NCI-H446 treated with DMSO at 0.1 percent for 48 hours (cell line): ENCODE measurements around the gene ADCYAP1R1.

Source experiments
- DNase-seq: peaks from one replicate; lab custom pipeline; 2025; lab: John Stamatoyannopoulos, UW

Gene ADCYAP1R1

DNA sequence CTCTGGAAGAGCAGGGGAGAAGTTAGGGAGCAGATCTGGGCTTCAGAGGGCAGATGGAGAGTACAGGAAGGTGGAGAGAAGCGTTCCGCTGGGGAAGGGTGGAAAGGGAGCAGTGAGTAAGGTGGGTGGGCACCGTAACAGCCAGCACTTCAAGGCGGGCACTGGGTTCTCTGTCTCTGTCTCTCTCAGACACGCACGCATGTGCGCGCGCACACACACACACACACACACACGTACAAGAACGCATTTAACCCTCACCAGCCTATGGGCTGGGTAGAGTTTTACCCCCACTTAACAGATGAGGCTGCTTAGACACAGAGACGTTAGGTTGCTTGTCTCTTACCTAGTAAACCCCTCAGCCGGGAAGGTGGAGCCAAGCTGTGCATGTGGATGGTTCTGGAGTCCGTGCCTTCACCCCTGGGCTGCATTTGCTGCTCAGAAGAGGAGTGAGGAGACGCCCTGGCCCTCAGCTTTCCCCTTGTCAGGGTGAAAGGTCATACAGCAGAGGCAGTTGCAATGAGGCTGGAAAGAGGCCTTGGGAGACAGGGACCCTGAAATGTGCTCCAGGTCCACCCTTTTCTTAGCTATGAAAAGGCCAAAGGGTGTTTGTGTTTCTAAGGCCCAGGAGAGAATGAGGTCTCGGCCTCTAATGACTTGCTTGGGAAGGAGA, 16.0 kb downstream of the ADCYAP1R1 start:
- DNase-seq = no peak

DNA sequence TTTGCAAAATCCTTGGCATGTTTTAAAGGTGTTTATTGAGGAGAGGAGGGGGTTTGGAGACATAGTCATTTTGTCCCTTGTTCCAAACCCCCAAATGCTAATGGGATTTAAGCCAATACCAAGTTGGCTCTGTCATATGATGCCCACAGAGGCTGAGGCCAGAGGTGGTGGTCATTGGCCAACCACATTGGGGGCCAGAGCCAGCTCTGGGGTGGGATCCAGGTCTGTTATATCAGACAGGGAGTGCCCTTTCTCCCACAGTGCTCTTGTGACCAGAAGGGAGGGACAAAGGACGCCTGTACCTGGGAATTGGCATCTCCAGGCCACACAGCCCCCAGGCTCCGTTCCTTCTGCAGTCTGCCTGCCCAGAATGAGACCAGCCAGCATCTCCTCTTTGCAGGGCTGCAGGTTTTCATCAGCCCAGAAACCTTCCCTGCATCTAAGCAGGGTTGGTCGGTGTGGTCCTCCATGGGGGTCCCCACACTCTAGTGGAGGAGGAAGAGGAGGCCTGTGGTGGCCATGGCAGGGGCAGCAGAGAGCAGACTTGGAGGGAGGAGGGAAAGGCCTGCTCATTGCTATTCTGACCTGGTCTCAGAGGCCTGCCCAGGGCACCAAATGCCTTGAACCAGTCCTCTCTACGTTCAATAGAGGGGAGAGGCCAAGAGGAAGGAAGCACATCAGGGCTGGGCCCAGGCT, 17.9 kb downstream of the ADCYAP1R1 start:
- DNase-seq = no peak

DNA sequence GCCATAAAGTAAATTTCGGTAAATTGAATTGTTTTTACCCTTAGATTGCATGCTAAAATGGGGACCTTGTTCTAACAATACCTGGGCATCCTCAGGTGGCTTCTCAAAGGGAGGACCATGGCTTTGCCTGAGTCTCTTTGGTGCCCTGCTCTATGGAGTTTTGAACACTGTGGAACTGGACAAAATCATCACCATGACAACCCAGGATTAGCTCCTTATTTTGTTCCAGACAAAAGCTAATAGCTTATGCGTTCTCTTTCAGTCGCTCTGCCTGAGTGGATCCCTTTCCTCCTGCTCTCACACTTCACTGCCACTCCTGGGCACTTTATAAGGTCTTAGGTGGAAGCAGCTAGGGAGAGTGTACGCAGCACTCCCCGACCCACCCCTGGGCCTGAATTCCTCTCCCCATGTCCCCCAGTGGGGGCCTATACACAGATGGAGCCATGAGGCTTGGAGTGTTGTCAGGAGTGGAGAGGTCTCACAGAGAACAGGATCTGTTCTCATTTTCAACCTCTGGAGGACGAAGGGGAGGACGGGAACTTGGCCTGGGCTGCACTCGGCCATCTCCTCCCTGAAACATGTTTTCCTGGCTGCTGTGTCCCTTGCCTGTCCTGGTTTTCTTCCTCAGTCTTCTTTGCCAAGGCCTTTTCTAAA, 19.0 kb downstream of the ADCYAP1R1 start:
- no peak for DNase-seq

DNA sequence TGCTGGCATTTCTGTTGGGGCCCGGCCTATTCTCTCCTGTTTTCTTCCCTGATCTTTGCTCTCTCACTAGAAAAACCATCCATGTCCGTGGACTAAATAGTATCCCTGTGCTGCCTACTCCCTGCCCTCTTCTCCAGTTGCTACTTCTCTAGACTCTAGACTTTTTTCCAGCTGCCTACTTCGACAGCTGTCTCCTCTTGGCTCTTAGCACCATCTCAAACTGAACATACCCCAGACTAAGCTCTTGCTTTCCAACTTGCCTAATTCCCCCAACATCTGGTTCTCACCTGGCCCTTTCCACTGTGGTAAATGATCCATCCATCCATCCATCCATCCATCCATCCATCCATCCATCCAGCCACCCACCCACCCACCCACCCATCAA, 19.5 kb downstream of the ADCYAP1R1 start:
- no peak for DNase-seq

DNA sequence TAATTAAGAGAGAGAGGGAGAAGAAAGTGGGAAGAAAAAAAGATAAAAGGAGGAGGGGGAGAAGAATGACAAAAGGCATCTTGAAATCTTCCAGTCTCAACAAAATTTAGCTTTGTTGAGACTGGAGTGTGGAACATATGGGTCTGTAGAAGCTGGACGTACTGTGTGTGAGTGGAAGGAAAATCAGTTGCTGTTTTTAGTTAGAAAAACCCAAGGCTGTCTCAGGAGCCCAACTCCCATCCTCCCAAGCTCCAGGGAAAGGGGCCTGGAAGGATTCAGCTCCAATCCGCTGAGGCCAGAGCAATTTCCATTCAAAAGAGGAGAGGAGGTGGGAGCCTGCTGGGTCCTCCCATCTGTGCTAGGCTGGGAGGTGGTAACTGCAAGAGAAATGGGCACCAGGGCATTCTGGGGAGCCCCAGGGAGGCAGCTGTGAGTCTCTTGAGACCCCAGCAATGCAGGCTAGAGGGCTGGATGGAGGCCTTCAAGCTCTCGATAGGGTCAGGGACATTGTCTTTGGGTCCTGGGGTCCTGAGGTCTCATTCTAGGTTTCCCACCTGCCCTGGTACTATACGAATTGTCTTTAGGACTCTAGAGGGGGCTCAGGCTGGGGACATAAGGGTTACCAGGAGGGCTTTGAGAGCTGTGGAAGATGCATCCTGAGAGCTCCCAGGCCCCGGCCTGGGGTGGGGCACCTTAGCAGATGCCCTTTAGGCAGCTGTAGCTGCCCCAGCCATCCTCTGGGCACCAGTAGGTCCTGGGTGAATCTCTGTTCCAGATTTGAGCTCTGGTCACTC, 21.4 kb downstream of the ADCYAP1R1 start:
- DNase-seq = no peak

DNA sequence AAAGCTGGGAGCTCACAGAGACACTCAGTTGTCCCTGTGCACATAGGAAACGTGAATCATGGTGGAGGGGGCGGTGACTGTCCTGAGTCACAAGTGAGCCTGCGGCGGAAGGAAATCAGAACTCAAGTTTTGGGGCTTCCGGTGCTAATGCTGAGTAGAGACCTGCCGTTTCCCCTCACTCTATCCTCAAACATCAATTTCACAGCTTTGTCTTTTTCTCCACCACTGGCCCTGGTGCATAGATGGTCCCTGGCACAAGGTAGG, 21.9 kb downstream of the ADCYAP1R1 start:
- DNase-seq = no peak

DNA sequence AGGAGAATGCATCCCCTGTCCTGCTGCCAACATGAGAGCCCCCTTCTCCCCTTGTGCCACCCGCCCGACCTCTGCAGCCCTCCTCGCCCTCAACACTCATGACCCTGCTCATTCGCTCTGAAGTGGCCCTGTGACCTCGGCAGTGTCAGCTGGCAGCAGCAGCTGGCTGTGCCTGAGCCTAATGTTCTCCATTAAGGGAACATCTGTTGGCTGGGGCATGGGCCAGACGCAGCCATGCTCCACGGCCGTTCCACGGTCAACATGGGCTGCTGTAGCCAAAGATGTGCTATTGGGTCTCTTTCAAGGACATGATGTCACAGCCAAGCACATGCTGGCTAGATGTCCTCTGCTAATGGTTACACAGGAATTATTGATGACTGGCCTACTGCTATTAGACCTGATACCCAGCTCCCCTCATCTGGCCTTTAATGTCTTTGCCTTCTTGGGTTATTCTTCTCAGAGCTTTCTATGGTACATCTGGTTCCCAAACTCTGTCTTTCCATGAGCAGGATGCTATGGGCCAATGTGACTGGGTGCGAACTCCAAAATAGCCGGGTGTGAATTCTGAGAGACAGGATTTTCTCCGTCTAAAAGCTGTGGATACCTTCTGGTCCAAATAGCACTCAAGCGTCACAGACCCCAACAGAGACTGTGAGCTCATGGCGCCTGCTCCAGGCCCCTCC, 22.4 kb downstream of the ADCYAP1R1 start:
- peak; percentile 38 for DNase-seq

DNA sequence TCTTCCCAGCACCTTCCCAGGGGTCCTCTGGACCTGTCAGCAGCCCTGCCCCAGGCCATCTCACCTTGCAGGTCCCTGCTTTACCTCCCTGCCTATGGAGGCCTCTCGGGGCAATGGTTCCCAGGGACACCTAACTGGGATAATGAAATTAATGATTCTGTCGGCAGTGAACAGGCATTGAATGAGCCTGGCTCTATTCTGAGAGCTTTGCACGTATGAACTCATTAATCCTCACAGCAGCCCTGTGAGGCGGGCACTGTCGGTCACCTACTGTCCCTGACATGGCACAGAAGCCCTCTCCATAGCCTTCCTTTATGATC, 22.9 kb downstream of the ADCYAP1R1 start:
- DNase-seq = no peak

DNA sequence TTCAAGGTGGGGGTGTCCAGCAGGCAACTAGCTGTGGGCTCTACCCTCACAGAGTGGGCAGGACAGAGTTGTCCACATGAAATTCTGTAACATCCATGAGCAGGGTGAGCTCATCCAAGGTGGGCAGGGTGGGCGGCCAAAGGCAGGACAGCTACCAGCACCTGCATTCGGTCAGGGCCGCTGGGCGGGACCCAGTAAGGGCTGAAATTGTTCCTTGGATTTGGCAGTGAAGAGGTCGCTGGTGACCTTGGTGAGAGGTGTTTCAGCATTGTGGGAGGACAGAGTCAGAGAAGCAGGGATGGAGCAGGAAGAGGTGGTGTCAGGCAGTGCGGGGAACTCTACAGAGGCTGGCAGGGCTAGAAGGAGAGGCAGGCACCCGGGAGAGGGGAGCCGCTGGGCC, 23.9 kb downstream of the ADCYAP1R1 start:
- no peak for DNase-seq

DNA sequence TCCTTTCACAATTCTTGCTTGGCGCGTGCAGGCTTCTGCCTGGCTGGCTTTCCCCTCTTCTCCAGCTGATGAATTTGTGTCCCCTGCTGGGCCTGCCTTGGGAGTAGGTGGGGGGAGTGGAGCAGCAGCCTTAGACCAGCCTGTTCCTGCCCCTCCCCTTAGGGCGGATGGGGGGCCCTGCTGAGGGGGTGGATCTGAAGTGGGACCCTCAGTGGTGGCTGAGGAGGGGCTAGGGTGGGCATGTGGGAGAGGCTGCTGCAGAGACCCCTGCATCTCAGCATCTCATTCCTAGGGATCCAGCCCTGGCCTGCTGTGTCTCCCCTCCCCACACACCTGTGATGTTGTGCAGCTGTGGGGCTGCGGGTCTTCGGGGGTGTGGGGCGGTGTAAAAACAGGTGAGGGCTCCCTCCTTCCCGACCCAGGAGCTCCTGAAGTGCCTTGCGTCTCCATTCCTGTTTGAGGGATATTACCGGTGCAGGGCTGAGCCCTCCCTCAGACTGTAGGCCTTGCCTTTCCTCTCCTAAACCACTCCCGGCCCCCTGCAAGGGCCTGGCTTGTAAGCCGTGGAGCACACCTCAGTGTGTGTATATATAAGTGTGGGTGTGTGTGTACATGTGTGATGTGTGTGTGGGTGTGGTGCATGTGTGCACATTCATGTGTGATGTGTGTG, 24.7 kb downstream of the ADCYAP1R1 start:
- DNase-seq = no peak

DNA sequence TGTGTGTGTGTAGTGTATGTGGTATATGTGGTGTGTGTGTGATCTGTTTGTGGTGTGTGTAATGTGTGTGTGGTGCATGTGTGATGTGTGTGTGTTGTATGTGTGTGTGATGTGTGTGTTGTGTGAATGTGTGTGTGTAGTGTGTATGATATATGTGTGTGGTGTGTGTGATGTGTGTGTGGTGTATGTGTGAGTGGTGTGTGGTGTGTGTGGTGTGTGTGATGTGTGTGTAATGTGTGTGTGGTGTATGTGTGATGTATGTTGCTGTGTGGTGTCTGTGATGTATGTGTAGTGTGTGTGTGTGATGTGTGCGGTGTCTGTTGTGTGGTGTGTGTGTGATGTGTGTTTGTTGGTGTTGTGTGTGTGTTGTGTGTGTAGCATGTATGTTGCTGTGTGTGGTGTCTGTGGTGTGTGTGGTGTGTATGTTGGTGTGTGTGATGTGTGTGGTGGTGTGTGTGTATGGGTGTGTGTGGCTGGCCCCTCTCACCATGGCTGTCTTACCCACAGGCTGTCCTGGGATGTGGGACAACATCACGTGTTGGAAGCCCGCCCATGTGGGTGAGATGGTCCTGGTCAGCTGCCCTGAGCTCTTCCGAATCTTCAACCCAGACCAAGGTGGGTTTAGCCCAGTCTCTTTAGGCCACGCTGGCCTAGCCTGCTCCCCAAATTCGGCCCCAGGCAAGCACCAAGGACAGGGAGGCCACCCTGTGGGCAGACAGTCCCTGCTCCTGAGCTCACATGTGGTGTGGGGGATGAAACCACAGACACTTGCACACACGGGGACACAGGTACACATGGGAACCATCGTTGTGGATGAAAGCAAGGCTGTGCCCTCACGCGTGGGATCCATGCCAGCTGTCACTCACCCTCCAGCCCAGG, 25.6 kb downstream of the ADCYAP1R1 start:
- DNase-seq = no peak

DNA sequence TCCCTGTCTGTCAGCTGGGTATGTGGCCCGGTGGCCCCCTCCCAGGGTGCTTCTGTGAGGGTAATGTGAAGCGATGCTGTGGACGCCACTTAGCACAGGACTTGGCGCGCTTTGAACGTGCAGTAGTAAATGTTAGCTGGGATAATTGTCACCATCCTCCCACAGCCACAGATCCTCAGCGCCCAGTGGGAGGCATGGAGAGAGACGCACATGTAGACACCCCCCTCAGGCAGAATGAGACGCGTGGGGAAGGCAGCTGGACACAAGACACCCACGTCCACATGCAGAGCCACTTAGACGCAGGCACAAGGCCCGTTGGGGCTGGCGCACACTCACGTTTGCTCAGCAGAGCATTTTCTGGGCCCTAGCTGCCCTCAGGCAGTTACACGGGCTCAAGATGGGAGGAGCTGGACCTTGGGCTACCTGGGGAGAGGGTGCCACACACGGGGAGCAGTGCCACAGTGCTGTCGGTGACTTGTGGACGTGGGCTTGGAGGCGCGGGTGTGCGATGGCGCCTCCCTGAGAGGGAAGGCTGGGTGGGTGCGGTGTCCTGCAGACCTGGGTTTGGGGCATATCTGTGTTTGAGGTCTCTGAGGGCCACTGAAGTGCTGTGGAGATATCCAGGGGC, 26.4 kb downstream of the ADCYAP1R1 start:
- no peak for DNase-seq

DNA sequence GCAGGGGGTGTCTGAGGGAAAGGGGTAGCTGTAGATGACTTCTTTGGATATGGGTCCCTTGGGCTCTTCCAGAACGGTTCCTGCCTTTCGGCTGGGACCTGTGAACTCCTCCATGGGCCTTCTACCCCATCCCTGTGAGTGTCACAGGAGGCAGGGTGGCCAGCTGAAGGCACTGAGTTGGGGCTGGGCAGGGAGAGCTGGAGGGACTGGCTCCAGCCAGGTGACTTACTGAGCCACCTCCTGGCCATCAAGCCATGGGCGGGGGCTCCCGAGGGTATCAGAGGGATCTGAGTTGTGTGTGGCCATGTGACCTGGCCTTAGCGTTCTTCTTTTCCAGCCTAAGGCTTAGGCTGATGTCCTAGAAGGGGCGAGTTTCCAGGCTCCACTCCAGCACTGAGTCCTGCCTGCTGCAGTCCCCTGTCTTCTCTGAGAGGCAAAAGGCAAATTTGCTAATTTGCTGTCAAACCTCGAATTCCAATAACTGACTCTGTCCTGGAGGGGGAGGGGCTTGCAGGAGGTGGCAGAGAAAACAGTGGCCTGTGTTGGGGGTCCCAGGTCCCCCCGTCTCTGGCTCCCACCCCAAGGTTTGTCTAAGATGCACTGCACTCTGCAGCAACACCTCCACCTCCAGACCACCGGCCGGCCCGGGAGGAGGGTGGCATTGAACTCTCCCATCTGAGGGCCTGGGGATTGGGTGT, 27.2 kb downstream of the ADCYAP1R1 start:
- DNase-seq = no peak

DNA sequence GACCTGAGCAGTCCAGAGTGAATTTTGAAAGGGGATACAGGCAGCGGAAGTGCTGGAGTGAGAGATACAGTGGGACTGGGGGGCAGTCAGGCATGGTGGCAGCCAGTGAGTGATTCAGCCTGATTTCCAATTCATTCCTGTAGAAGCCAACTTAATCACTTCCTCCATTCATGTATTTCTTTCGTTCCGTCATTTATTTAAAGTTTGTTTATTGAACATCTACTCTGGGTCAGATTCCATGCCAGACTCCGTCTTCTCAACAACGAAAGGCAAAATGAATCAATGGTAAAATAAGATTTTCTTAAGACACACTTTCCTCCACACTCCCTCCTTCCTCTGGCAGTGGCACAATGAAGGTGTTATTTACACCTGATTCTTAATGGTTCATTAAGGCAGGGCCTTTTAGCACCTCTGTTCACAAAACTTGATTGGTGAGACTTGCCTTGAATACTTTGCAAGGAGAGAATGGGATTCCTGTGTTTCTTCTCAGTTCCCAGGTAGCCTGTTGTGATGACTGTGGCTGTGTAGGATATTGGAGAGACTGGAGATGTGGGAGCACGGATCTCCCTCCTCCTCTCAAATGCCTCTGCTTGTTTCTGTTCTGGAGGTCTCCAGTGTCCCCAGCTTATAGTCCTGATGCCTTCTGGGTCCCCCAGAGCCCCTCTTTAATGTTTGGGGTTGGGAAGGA, 27.9 kb downstream of the ADCYAP1R1 start:
- no peak for DNase-seq

DNA sequence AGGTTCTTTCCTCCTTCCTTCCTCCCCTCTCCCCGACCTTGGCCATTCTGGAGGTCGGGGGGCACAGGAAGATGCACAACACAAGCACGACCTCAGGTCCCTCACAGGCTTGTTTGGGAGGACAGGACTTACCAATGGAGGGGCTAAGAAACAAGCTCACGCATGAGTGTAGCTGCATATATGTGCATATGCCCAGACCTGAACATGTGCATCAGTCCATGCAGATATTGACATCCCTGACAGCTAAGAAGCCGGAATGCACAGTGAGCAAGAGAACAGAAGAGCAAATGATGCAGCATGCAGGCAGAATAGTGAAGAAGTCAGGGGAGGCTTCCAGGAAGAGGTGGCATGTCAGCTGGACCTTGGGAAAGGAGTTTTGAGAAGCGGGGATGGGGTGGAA, 28.7 kb downstream of the ADCYAP1R1 start:
- no peak for DNase-seq

DNA sequence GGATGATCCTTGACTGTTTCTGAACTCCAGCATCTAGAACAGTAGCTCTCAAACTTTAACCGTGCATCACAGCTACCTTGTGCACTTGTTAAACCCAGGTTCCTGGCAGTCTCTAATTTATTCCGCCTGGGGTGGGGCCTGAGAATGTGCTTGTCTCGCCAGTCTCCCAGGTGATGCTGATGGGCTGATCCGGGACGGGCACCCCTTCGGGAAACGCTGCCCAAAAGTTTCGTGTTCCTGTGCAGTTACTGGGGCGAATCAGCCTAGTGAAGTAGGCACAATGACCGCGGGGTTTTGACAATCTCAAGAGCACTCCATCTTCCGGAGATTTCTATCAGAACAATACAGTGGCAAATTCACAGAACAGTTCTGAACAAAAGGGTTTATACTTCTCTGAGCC, 29.9 kb downstream of the ADCYAP1R1 start:
- no peak for DNase-seq

DNA sequence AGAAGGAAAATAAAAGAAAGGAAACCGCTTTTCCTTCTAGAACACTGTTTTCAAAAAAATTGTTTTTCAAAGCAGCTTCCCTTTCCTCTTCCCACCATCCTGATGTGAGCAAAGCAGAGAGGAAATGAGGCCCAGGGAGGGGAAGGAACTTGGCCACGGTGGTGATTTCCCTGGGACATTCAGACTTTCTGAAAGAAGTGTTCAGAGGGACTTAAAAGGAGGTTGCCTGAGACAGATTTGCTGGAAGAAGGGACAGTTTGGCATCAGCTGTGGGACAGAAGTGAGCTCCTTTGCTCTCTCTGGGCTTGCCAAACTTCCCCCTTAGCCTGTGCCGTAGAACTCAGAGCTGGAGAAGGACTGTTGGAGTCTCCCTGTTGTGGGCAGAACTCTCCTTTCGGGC, 30.3 kb downstream of the ADCYAP1R1 start:
- DNase-seq = no peak

DNA sequence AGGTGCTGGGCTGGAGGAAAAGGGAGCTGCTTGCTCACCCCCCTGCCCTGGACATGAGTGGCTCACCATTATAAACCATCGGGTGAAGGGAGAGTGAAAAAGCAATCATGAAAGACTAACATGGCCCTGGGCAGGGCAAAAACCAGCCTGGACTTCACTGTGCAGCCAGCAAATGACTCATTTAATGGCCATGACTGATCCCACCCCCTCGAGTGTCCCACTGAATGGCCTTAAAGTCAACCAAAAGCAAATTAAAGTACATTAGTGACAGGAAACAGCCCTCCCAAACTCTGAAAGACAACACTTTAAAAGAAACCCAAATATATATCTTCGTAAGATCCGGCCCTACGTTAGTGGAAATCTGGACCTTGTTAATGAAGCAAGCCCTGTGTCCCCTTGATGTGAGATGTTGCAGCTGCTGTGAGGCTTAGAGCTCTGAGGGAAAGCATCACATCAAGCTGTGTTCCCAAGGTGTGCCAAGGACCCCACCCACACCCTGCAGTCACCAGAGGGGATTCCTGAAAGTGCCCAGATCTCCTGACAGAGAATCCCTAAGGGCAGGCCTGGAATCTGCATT, 31.2 kb downstream of the ADCYAP1R1 start:
- no peak for DNase-seq

DNA sequence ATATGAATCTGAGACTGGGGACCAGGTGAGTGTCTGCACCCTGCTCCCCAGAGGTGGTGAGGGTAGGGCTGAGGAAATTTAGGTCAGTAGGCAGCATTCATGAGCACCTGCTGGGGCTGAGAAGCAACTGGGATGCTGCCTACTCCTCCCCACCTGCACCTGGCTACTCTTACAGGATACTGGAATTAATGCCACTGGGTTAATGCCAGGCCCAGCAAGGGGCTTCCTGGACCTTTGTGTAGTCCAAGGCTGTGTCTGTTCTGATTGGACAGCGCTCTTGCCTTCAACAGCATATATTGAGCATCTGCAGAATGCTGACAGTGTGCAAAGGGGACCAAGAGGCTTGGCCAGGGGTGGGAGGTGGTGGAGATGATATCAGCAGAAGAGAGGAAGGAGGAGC, 32.1 kb downstream of the ADCYAP1R1 start:
- DNase-seq = no peak
